ENCODE measurements around the gene PDCD7. TPM values are rescaled to one million over a fixed set of nuclear protein-coding genes. Genes with fewer than 3 reads are reported as not detected.
"Not testable (repeated sequence)": the region's sequence is repeated elsewhere in the genome, so short reads cannot be mapped to it uniquely, and the experiment has no call there.

Gene PDCD7
- total RNA-seq: 16.6 and 18.1 TPM in 2 replicates

- DNase-seq (ENCODE audit: extremely low read depth, low read depth, low spot score): peak; percentile 60
Observed at GRCh38 chr15:65133548-65134200, at the start of gene PDCD7. Gene PDCD7, minus strand, starts transcription at chr15:65133808. Its CDS starts 27 bp downstream, at chr15:65133781.

GRCh38 chr15:65182538-65182937 is 48.9 kb upstream of the PDCD7 start:
- no peak for DNase-seq (ENCODE audit: extremely low read depth, low read depth, low spot score)

GRCh38 chr15:65181582-65182353 is 48.2 kb upstream of the PDCD7 start:
- DNase-seq (ENCODE audit: extremely low read depth, low read depth, low spot score): not testable (repeated sequence)

- DNase-seq (ENCODE audit: extremely low read depth, low read depth, low spot score): no peak
Observed at GRCh38 chr15:65180167-65180566, 46.6 kb upstream of the PDCD7 start.

GRCh38 chr15:65177901-65178300 is 44.3 kb upstream of the PDCD7 start:
- DNase-seq (ENCODE audit: extremely low read depth, low read depth, low spot score): no peak

- DNase-seq (ENCODE audit: extremely low read depth, low read depth, low spot score): no peak
Observed at GRCh38 chr15:65176056-65176455, 42.4 kb upstream of the PDCD7 start.

GRCh38 chr15:65175511-65175910 is 41.9 kb upstream of the PDCD7 start:
- no peak for DNase-seq (ENCODE audit: extremely low read depth, low read depth, low spot score)

- DNase-seq (ENCODE audit: extremely low read depth, low read depth, low spot score): no peak
Observed at GRCh38 chr15:65174509-65174908, 40.9 kb upstream of the PDCD7 start.

GRCh38 chr15:65172531-65172930 is 38.9 kb upstream of the PDCD7 start:
- no peak for DNase-seq (ENCODE audit: extremely low read depth, low read depth, low spot score)

- DNase-seq (ENCODE audit: extremely low read depth, low read depth, low spot score): no peak
Observed at GRCh38 chr15:65171428-65171827, 37.8 kb upstream of the PDCD7 start.

GRCh38 chr15:65165875-65166274 is 32.3 kb upstream of the PDCD7 start:
- no peak for DNase-seq (ENCODE audit: extremely low read depth, low read depth, low spot score)

GRCh38 chr15:65164139-65164538 is 30.5 kb upstream of the PDCD7 start:
- no peak for DNase-seq (ENCODE audit: extremely low read depth, low read depth, low spot score)

GRCh38 chr15:65163041-65163440 is 29.4 kb upstream of the PDCD7 start:
- DNase-seq (ENCODE audit: extremely low read depth, low read depth, low spot score): no peak

GRCh38 chr15:65156692-65157091 is 23.1 kb upstream of the PDCD7 start:
- DNase-seq (ENCODE audit: extremely low read depth, low read depth, low spot score): no peak

GRCh38 chr15:65154720-65155119 is 21.1 kb upstream of the PDCD7 start:
- DNase-seq (ENCODE audit: extremely low read depth, low read depth, low spot score): no peak

GRCh38 chr15:65147902-65148301 is 14.3 kb upstream of the PDCD7 start:
- DNase-seq (ENCODE audit: extremely low read depth, low read depth, low spot score): no peak

- no peak for DNase-seq (ENCODE audit: extremely low read depth, low read depth, low spot score)
Observed at GRCh38 chr15:65146438-65146837, 12.8 kb upstream of the PDCD7 start.

- not testable (repeated sequence) for DNase-seq (ENCODE audit: extremely low read depth, low read depth, low spot score)
Observed at GRCh38 chr15:65138631-65139030, 5.0 kb upstream of the PDCD7 start.

GRCh38 chr15:65137893-65138292 is 4.3 kb upstream of the PDCD7 start:
- DNase-seq (ENCODE audit: extremely low read depth, low read depth, low spot score): not testable (repeated sequence)

- not testable (repeated sequence) for DNase-seq (ENCODE audit: extremely low read depth, low read depth, low spot score)
Observed at GRCh38 chr15:65137089-65137488, 3.5 kb upstream of the PDCD7 start.

- no peak for DNase-seq (ENCODE audit: extremely low read depth, low read depth, low spot score)
Observed at GRCh38 chr15:65134538-65134937, 930 bp upstream of the PDCD7 start.

GRCh38 chr15:65132878-65133547 is 595 bp downstream of the PDCD7 start:
- no peak for DNase-seq (ENCODE audit: extremely low read depth, low read depth, low spot score)

Data from glomerular endothelial cell (primary cell).